Tongue (tissue), 2 donors: ENCODE results near the gene RAB3IL1. TPM values are rescaled to one million over a fixed set of nuclear protein-coding genes. Genes with fewer than 3 reads are reported as not detected.

Experiments used
- DNase-seq: peaks from one replicate; pipeline ENCODE4 v3.0.0-alpha.2; 2015
- total RNA-seq: library from RNA; depleted of rRNA; stranded (reverse); fragments of >200 nt; gene quantifications from one replicate; pipeline ENCODE4 v1.2.3, GENCODE V29; 2014

RAB3IL1 gene
- total RNA-seq, 1 donor from 2014 or later = 19.6 TPM

- peak; percentile 24 for DNase-seq
Measured at GRCh38 chr11:61919705-61920631, 2.6 kb upstream of the RAB3IL1 start.

- peak; percentile 83 for DNase-seq
Measured at GRCh38 chr11:61918938-61919704, 1.8 kb upstream of the RAB3IL1 start.

GRCh38 chr11:61918251-61918937, 1.0 kb upstream of the RAB3IL1 start:
- no peak for DNase-seq

- DNase-seq = no peak
Measured at GRCh38 chr11:61916737-61917333, 531 bp downstream of the RAB3IL1 start.

GRCh38 chr11:61914471-61915171, 2.7 kb downstream of the RAB3IL1 start:
- DNase-seq = no peak

GRCh38 chr11:61913699-61914395, 3.5 kb downstream of the RAB3IL1 start:
- DNase-seq = no peak

GRCh38 chr11:61912991-61913698, 4.2 kb downstream of the RAB3IL1 start:
- DNase-seq = no peak

- DNase-seq = no peak
Measured at GRCh38 chr11:61912530-61912898, 4.9 kb downstream of the RAB3IL1 start.

- DNase-seq = no peak
Measured at GRCh38 chr11:61911701-61912529, 5.5 kb downstream of the RAB3IL1 start.

GRCh38 chr11:61911128-61911700, 6.2 kb downstream of the RAB3IL1 start:
- no peak for DNase-seq

- peak; percentile 76 for DNase-seq
Measured at GRCh38 chr11:61910187-61911127, 6.9 kb downstream of the RAB3IL1 start.

- DNase-seq = peak; percentile 42
Measured at GRCh38 chr11:61908730-61909316, 8.5 kb downstream of the RAB3IL1 start.

- DNase-seq = no peak
Measured at GRCh38 chr11:61907871-61908729, 9.3 kb downstream of the RAB3IL1 start.

- DNase-seq = no peak
Measured at GRCh38 chr11:61907282-61907681, 10.1 kb downstream of the RAB3IL1 start.

GRCh38 chr11:61906522-61906909, 10.8 kb downstream of the RAB3IL1 start:
- no peak for DNase-seq

GRCh38 chr11:61905801-61906521, 11.4 kb downstream of the RAB3IL1 start:
- no peak for DNase-seq
